ENCODE results near the gene TMEM245.
"Not testable (repeated sequence)": the region's sequence is repeated elsewhere in the genome, so short reads cannot be mapped to it uniquely, and the experiment has no call there.

Gene TMEM245

DNA sequence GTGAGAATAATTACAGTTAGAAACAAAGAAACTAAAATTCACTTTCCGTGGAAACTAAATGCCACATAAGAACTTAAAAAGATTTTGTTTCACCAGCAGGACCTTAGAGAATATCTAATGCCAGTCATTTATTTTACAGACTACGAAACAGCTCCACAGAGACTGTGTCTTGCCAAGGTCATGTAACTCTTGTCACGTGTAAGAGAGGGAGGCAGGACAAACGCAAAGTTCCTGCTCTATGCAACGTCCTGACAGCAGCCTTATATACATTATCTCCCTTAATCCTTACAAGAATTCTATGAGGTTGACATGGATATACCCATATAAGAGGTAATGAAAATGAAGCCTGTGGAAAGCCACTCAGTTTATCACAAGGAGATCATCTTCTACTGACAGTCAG is 145.9 kb downstream of the TMEM245 start:
- DNase-seq = no peak

DNA sequence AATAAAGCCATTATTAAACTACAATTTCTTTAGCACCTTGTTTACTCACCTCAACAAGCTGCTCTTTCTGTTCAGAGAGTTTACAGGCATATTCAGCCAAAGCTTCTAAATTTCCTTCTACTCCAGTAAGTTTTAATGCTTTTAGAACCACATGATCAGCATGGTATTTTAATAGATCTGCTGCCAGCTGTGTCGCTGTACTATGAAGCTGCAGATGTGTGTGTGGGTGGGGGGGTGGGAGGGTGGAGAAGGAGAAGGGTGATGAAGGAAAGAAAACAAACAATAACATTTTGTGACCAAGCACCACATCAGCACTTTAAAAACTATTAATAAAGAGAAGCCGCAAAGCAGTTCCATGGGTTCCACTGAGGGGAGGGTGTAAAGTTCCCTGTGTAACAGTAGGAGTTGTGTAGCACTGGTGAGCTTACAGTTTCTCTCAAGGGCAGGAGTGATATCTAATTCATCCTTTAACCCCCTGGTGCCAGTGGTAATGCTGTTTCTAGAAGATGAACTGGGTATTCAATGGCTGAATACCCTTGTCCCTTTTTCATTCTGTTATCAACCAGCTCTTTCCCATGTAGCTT is 147.0 kb downstream of the TMEM245 start:
- DNase-seq = no peak

DNA sequence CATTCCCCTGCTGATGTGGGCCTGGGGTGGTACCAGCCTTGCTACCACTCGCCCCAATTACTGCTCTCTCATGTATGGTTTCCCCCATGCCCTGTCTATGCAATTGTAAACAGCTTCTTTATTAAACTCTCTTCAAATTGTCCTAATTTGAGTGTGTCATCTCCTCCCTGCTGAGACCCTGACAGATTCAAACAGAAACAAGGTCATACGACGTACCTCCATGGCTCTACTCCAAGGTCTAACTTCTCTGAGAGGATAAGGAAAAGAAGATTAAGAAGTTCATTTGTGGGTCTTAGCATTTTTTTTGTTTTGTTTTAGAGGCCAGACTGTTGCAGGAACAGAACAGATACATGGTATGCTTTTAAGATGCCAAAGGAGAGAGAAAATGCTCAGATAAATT is 147.6 kb downstream of the TMEM245 start:
- no peak for DNase-seq

DNA sequence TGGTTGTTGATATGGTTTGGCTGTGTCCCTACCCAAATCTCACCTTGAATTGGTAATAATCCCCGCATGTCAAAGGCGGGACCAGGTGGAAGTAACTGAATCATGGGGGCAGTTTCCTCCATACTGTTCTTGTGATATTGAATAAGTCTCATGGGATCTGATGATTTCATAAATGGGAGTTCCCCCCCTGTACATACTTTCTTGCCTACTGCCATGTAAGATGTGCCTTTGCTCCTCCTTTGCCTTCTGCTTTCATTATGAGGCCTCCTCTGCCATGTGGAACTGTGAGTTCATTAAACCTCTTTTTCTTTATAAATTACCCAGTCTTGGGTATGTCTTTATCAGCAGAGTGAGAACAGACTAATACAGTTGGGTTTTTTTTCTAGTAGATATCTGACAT is 148.4 kb downstream of the TMEM245 start:
- DNase-seq = not testable (repeated sequence)

DNA sequence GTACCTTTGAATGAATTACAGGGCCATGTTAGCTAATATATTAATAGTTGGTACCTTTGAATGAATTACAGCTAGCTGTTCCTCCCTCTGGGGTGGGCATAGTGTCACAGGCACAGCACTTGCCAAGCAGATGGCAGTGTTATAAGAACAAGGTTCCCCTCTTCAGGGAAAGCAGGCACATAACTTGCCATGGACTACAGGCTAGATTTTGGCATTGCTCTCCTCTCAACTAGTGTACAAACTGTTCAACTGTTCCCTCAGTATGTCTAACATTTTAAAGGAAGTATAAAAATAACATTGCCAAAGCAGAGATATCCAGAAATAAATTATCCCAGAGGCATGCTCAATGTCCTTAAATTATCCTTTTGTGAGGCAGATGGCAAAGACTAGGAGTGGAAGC is 151.8 kb downstream of the TMEM245 start:
- DNase-seq = no peak
